Fibroblast of lung (primary cell): ENCODE data around the gene GRIN2D. TPM values are rescaled to one million over a fixed set of nuclear protein-coding genes. Genes with fewer than 3 reads are reported as not detected.
A peak's percentile ranks its signal among the peaks of the same experiment; 100 is the strongest.

ENCODE experiments used
- DNase-seq, 2 donors: peaks; one replicate each; pipeline versions ENCODE4 v3.0.0 to v3.0.0-alpha.2; 2010; ENCODE audit warnings: low read depth in 2 of 2
- H2AFZ ChIP-seq: 2 replicates; pipeline ENCODE4 v1.5.1; 2012; ENCODE audit warnings: low read length, control low read depth, inconsistent platforms
- H3K27ac ChIP-seq: 2 replicates; pipeline ENCODE4 v1.5.1; 2011; ENCODE audit warnings: low read length, control low read depth; ENCODE audit not compliant: insufficient read depth
- H3K27me3 ChIP-seq: 2 replicates; pipeline ENCODE4 v1.5.1; 2011; ENCODE audit warnings: mild to moderate bottlenecking, low read length; ENCODE audit not compliant: control insufficient read depth, insufficient read depth
- H3K36me3 ChIP-seq: 2 replicates; pipeline ENCODE4 v1.5.1; 2011; ENCODE audit warnings: low read length; ENCODE audit not compliant: control insufficient read depth, insufficient read depth
- H3K4me1 ChIP-seq: 2 replicates; pipeline ENCODE4 v1.5.1; 2011; ENCODE audit warnings: low read length; ENCODE audit not compliant: control insufficient read depth, insufficient read depth; ENCODE audit errors: extremely low read depth
- H3K4me2 ChIP-seq: 2 replicates; pipeline ENCODE4 v1.5.1; 2011; ENCODE audit warnings: low read length, control low read depth; ENCODE audit not compliant: insufficient read depth; ENCODE audit errors: extremely low read depth
- H3K4me3 ChIP-seq, 4 experiments: fragments of 200-600 bp in 1 of 4; sonication (generic) in 1 of 4; replicated peaks in 1 of 4; 2 replicates each; pipeline ENCODE4 v1.5.1; 2011 to 2016; ENCODE audit warnings: low read length in 4 of 4, low read depth in 3 of 4, mild to moderate bottlenecking in 3 of 4, control low read depth in 2 of 4, inconsistent platforms in 1 of 4, mixed read lengths in 1 of 4; ENCODE audit not compliant: insufficient read depth in 1 of 4; ENCODE audit errors: control extremely low read depth in 1 of 4
- H3K79me2 ChIP-seq: 2 replicates; pipeline ENCODE4 v1.5.1; 2012; ENCODE audit warnings: mild to moderate bottlenecking, low read length, inconsistent platforms; ENCODE audit not compliant: control insufficient read depth, insufficient read depth
- H3K9ac ChIP-seq: 2 replicates; pipeline ENCODE4 v1.5.1; 2011; ENCODE audit warnings: mild to moderate bottlenecking, low read length, control low read depth; ENCODE audit not compliant: insufficient read depth
- H3K9me3 ChIP-seq: 2 replicates; pipeline ENCODE4 v1.5.1; 2012; ENCODE audit warnings: low read depth, low read length; ENCODE audit not compliant: control insufficient read depth, insufficient read depth
- H4K20me1 ChIP-seq: 2 replicates; pipeline ENCODE4 v1.5.1; 2011; ENCODE audit warnings: low read length; ENCODE audit not compliant: control insufficient read depth, insufficient read depth; ENCODE audit errors: extremely low read depth
- EZH2 ChIP-seq: IDR thresholded peaks from 2 replicates; pipeline ENCODE4 v1.5.1; 2012; ENCODE audit warnings: low read length, control low read depth, mild to moderate bottlenecking; ENCODE audit errors: missing control alignments
- polyA plus RNA-seq, 2 donors: library from polyadenylated mRNA; depleted of rRNA in 1 of 2; stranded (reverse) in 1 of 2; unstranded in 1 of 2; fragments of >200 nt; gene quantifications; 2 replicates each; pipeline ENCODE4 v1.2.1, GENCODE V29; 2011 to 2012; ENCODE audit warnings: missing spikeins in 1 of 2
- total RNA-seq: library from RNA; depleted of rRNA; stranded (reverse); fragments of >200 nt; gene quantifications from 2 replicates; pipeline ENCODE4 v1.2.1, GENCODE V29; 2014
- TF ChIP-seq, protein P1 (sequence below), 2 donors: IDR thresholded peaks in 1 of 2; conservative IDR thresholded peaks in 1 of 2; 1 replicate in 1 of 2; 2 replicates in 1 of 2; pipeline ENCODE4 v1.5.1; 2011 to 2012; ENCODE audit warnings: low read length in 2 of 2, control low read depth in 1 of 2, inconsistent platforms in 1 of 2, low read depth in 1 of 2, mild to moderate bottlenecking in 1 of 2

GRIN2D gene
- total and polyA plus RNA-seq, 2 donors (not counting 1 experiment from before 2014, with no cell fraction given) = under 0.01 to 0.08 TPM

DNA sequence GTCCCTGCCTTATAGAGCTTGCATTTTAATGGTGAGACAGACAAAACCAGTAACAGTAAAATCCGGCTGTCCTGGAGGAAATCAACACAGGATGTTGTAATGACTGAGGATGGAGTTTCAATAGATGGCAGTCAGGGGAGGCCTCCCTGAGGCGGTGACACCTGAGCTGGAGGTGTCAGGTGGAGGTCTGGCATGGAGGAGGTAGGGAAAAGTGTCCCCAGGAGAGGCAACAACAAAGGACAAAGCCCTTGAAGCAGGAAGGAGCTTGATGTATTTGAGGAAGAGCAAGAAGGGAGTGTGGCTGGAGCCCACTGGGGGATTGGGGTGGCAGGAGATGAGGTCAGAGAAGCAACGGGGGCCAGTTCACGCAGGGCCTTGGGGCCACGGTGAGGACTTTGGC, 7.8 kb downstream of the GRIN2D start:
- H3K4me1 ChIP-seq = no peaks in the 10 kb centered on the region
- H3K4me3 ChIP-seq = no peak overlapping the region
- H3K79me2 ChIP-seq = no peaks in the 10 kb centered on the region
- no peak overlapping the region for H2AFZ ChIP-seq
- TF ChIP-seq, protein P1, sequence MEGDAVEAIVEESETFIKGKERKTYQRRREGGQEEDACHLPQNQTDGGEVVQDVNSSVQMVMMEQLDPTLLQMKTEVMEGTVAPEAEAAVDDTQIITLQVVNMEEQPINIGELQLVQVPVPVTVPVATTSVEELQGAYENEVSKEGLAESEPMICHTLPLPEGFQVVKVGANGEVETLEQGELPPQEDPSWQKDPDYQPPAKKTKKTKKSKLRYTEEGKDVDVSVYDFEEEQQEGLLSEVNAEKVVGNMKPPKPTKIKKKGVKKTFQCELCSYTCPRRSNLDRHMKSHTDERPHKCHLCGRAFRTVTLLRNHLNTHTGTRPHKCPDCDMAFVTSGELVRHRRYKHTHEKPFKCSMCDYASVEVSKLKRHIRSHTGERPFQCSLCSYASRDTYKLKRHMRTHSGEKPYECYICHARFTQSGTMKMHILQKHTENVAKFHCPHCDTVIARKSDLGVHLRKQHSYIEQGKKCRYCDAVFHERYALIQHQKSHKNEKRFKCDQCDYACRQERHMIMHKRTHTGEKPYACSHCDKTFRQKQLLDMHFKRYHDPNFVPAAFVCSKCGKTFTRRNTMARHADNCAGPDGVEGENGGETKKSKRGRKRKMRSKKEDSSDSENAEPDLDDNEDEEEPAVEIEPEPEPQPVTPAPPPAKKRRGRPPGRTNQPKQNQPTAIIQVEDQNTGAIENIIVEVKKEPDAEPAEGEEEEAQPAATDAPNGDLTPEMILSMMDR (conservative IDR thresholded peaks at IDR 0.05 in 1 of 2, IDR thresholded peaks at IDR 0.05 in 1 of 2; ENCODE audit: low read depth in 1 of 2, low read length in 2 of 2) = no peak
- TF ChIP-seq EZH2 = no peak
- no peaks in the 10 kb centered on the region for H4K20me1 ChIP-seq
- peaks cover 12% of the 10 kb centered on the region for H3K27me3 ChIP-seq
- no peak overlapping the region for H3K27ac ChIP-seq
- H3K9ac ChIP-seq = no peak overlapping the region
- DNase-seq = no peak
- no peak overlapping the region for H3K4me2 ChIP-seq
- H3K9me3 ChIP-seq = no peaks in the 10 kb centered on the region
- H3K36me3 ChIP-seq = no peaks in the 10 kb centered on the region

DNA sequence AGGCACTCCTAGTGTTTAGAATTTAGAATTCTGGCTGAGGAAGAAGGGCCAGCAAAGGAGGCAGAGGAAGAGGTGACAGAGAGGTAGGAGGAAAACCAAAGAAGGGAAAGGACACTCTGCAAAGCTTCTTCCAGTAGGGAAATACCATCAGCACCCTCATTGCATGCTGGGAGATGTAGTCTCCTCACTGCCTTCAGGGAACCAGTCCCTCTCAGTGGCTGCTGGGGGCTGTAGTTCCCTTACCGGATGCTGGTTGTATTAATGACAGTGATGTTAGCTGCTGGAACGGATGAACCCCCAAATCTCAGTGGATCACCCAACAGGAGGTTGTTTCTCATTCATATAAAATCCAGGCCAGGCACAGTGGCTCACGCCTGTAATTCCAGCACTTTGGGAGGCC, 10.1 kb downstream of the GRIN2D start:
- H3K9ac ChIP-seq = no peak overlapping the region
- no peaks in the 10 kb centered on the region for H3K27me3 ChIP-seq
- TF ChIP-seq EZH2 = no peak
- TF ChIP-seq, protein P1 (conservative IDR thresholded peaks at IDR 0.05 in 1 of 2, IDR thresholded peaks at IDR 0.05 in 1 of 2; ENCODE audit: low read depth in 1 of 2, low read length in 2 of 2) = no peak
- no peaks in the 10 kb centered on the region for H3K79me2 ChIP-seq
- no peaks in the 10 kb centered on the region for H3K9me3 ChIP-seq
- DNase-seq = peak; percentile 64 to 67
- no peak overlapping the region for H3K4me3 ChIP-seq
- H4K20me1 ChIP-seq = no peaks in the 10 kb centered on the region
- H3K36me3 ChIP-seq = no peaks in the 10 kb centered on the region
- H3K27ac ChIP-seq = no peak overlapping the region
- H3K4me2 ChIP-seq = no peak overlapping the region
- H2AFZ ChIP-seq = no peak overlapping the region
- H3K4me1 ChIP-seq = no peaks in the 10 kb centered on the region

DNA sequence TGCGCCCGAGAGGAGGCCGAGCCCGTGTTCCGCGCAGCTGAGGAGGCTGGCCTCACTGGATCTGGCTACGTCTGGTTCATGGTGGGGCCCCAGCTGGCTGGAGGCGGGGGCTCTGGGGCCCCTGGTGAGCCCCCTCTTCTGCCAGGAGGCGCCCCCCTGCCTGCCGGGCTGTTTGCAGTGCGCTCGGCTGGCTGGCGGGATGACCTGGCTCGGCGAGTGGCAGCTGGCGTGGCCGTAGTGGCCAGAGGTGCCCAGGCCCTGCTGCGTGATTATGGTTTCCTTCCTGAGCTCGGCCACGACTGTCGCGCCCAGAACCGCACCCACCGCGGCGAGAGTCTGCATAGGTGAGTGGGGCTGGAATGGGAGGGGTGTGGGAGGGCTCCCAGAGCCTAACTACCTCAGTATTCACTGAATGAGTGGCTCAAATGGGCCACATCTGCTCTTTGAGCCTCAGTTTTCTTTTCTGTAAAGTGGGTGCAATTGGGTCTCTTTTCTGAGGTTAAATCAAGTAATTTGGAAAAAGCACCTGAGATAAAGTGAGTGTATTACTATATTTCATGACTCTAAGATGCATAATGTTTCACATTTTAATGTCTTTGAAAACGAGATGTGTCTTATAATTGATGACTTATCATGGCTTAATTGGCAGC, 11.7 kb downstream of the GRIN2D start:
- Histone ChIP-seq H3K4me2 (no peak overlapping the region), H3K4me1 (no peaks in the 10 kb centered on the region), H3K27me3 (no peaks in the 10 kb centered on the region), H3K27ac (no peak overlapping the region), H2AFZ (no peak overlapping the region), H3K9ac (no peak overlapping the region), H3K4me3 (no peak overlapping the region), H3K36me3 (no peaks in the 10 kb centered on the region), H3K79me2 (no peaks in the 10 kb centered on the region), H4K20me1 (no peaks in the 10 kb centered on the region), H3K9me3 (no peaks in the 10 kb centered on the region)
- TF ChIP-seq EZH2 = no peak
- TF ChIP-seq, protein P1 (conservative IDR thresholded peaks at IDR 0.05 in 1 of 2, IDR thresholded peaks at IDR 0.05 in 1 of 2; ENCODE audit: low read depth in 1 of 2, low read length in 2 of 2) = no peak
- DNase-seq = no peak
